Measurements from ENCODE around the gene STPG4. TPM values are rescaled to one million over a fixed set of nuclear protein-coding genes. Genes with fewer than 3 reads are reported as not detected.

STPG4 gene
- total and polyA plus RNA-seq, 3 donors from 2014 or later, result 3.0 to 19.4 (median 8.5) TPM

- 96% methylated on average over 7 to 8 of the region's 8 CpGs for WGBS, 2 donors
- no peak overlapping the region for H3K27ac ChIP-seq
Observed at GRCh38 chr2:47093626-47094025, 61.5 kb downstream of the STPG4 start.

DNA sequence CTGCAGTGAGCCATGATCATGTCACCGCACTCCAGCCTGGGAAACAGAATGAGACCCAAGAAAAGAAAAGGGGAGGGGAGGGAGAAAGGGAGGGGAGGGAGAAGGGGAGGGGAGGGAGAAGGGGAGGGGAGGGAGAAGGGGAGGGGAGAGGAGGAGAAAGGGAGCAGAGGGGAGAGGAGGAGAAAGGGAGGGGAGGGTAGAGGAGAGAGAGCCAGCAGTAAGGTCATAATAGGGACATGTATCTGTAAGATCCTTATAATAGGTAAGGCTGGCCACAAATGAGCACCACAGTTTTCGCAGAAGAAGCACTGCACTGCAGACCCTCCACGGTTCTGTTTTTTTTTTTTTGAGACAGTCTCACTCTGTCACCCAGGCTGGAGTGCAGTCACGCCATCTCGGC is 62.6 kb downstream of the STPG4 start:
- intact Hi-C loops (cut with DNase I; ENCODE audit: low total_unique reads), result no loop called here
- 82 to 97% methylated on average over 5 of the region's 5 CpGs for WGBS, 2 donors
- DNase-seq, result no peak
- Histone ChIP-seq H3K4me1 (peaks cover 9% of the 10 kb centered on the region), H3K9me3 (no peaks in the 10 kb centered on the region), H3K36me3 (ENCODE audit: low read depth, missing control alignments) (no peaks in the 10 kb centered on the region), H3K4me3 (no peak overlapping the region), H3K27me3 (no peaks in the 10 kb centered on the region), H3K27ac (no peak overlapping the region)
- no peak for TF ChIP-seq POLR2A (IDR thresholded peaks at IDR 0.05)
- no peak for TF ChIP-seq CTCF (IDR thresholded peaks at IDR 0.05)

More at GRCh38 chr2:47093626-47094025, 61.5 kb downstream of the STPG4 start:
- TF ChIP-seq POLR2A (IDR thresholded peaks at IDR 0.05), result no peak
- no peak for TF ChIP-seq CTCF (IDR thresholded peaks at IDR 0.05)
- H3K27me3 ChIP-seq, result no peaks in the 10 kb centered on the region
- no peaks in the 10 kb centered on the region for H3K9me3 ChIP-seq
- H3K36me3 ChIP-seq (ENCODE audit: low read depth, missing control alignments), result no peaks in the 10 kb centered on the region
- peaks cover 5% of the 10 kb centered on the region for H3K4me1 ChIP-seq
- H3K4me3 ChIP-seq, result no peak overlapping the region
- intact Hi-C loops (cut with DNase I; ENCODE audit: low total_unique reads), result no loop called here
- DNase-seq, result no peak

GRCh38 chr2:47091118-47091517 is 64.0 kb downstream of the STPG4 start:
- H3K36me3 ChIP-seq (ENCODE audit: low read depth, missing control alignments), result no peaks in the 10 kb centered on the region
- no peak overlapping the region for H3K4me3 ChIP-seq
- no peaks in the 10 kb centered on the region for H3K9me3 ChIP-seq
- intact Hi-C loops (cut with DNase I; ENCODE audit: low total_unique reads), result no loop called here
- peaks cover 23% of the 10 kb centered on the region for H3K4me1 ChIP-seq
- no peak overlapping the region for H3K27ac ChIP-seq
- no peak for DNase-seq
- WGBS, 2 donors, result 53 to 63% methylated on average over 2 of the region's 2 CpGs
- no peaks in the 10 kb centered on the region for H3K27me3 ChIP-seq
- no peak for TF ChIP-seq POLR2A (IDR thresholded peaks at IDR 0.05)
- no peak for TF ChIP-seq CTCF (IDR thresholded peaks at IDR 0.05)

DNA sequence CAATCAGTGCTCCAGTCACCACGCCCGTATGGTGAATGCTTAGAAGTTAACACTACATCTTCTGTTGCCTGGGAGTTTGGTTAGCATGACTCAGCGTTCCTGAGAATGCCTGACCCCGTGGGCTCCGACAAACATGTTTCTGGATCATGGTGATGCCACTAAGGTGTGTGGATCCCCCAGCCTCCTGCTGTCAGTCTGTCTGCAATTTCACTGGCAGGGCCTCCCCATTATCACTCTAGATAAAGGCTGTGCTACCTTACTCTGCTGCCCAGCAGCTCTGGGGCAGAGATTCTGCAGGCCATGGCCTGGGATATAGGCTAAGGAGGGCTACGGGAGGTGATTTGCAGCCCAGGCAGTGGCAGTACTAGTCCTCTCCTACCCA is 66.0 kb downstream of the STPG4 start:
- Histone ChIP-seq H3K9me3 (no peaks in the 10 kb centered on the region), H3K4me1 (peaks cover 37% of the 10 kb centered on the region), H3K27ac (no peak overlapping the region), H3K36me3 (ENCODE audit: low read depth, missing control alignments) (no peaks in the 10 kb centered on the region), H3K27me3 (no peaks in the 10 kb centered on the region), H3K4me3 (no peak overlapping the region)
- TF ChIP-seq POLR2A (IDR thresholded peaks at IDR 0.05) (no peak), CTCF (IDR thresholded peaks at IDR 0.05) (no peak)
- intact Hi-C loops (cut with DNase I; ENCODE audit: low total_unique reads), result no loop called here
- WGBS, 2 donors, result 64 to 86% methylated on average over 6 of the region's 6 CpGs
- no peak for DNase-seq

DNA sequence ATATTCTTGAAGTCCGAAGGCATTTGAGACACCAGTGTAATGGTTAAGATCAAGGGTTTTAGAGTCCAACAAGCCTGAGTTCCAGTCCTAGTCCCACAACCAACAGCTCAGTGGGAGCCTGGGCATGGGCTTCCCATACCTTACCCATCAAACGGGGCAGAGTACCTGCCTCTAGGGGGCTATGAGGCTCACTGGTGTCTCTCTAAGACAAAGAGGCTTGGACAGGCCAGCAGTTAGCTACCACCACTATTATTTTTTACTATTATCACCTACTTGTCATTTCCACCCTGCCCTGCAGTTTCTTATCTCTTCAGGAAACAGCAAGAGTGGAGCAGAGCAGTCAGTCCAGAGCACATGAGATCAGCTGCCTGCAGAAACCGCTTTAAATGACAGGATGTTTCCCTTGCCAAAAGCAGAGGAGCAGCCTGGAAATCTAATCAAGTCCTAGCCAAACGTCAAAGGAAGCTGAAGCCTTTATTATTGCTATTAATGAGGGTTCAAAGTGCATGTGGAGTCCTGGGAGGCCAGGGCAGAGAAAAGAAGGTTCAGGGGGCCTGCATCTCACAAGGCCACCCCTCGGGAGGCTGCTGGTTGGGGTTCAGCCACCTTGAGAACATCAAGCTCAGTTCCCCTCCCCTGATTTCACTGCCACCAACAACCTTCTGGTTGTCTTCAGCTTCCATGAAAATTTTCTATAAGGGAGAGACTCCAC is 66.6 kb downstream of the STPG4 start:
- no peak for DNase-seq
- H3K27me3 ChIP-seq, result no peaks in the 10 kb centered on the region
- no peak for TF ChIP-seq POLR2A (IDR thresholded peaks at IDR 0.05)
- TF ChIP-seq CTCF (IDR thresholded peaks at IDR 0.05), result no peak
- H3K4me1 ChIP-seq, result peaks cover 42% of the 10 kb centered on the region
- H3K27ac ChIP-seq, result no peak overlapping the region
- 50 to 67% methylated on average over 5 of the region's 5 CpGs for WGBS, 2 donors
- intact Hi-C loops (cut with DNase I; ENCODE audit: low total_unique reads), result no loop called here
- no peak overlapping the region for H3K4me3 ChIP-seq
- no peaks in the 10 kb centered on the region for H3K9me3 ChIP-seq
- H3K36me3 ChIP-seq (ENCODE audit: low read depth, missing control alignments), result no peaks in the 10 kb centered on the region
